ENCODE measurements around the gene TMEM184A. TPM values are rescaled to one million over a fixed set of nuclear protein-coding genes. Genes with fewer than 3 reads are reported as not detected.

The TMEM184A gene
- total RNA-seq: 0.44 and 0.86 TPM in 2 replicates

GRCh38 chr7:1555813-1556543 is at the start of gene TMEM184A:
Gene TMEM184A (minus strand): TSS chr7:1556205. CDS start chr7:1555484, 721 bp downstream.

GRCh38 chr7:1569833-1570632 is 14.0 kb upstream of the TMEM184A start, which contains the start of gene PSMG3:
Gene PSMG3 (minus strand): TSS chr7:1570032. CDS start chr7:1569339, 693 bp downstream.

GRCh38 chr7:1503816-1504775 is 51.9 kb downstream of the TMEM184A start, which contains the start of gene INTS1:
Gene INTS1 (minus strand): TSS chr7:1504389. CDS start chr7:1503960, 429 bp downstream.

Other genes starting within 250 kb of the TMEM184A start
- gene MICALL2, start 96.7 kb downstream of the TMEM184A start, total RNA-seq: 10.7 and 33.6 TPM in 2 replicates
- gene INTS1, start 51.8 kb downstream of the TMEM184A start, total RNA-seq: 60.2 and 93.8 TPM in 2 replicates
- gene MAFK, start 25.5 kb downstream of the TMEM184A start, total RNA-seq: 34.4 and 52.5 TPM in 2 replicates
- 28.0 and 39.4 TPM in 2 replicates for gene PSMG3, start 13.8 kb upstream of the TMEM184A start, total RNA-seq
- under 0.01 and 1.3 TPM in 2 replicates for gene ELFN1, start 114.1 kb upstream of the TMEM184A start, total RNA-seq

Measured in placental pericyte (primary cell).